ENCODE measurements around the gene RCAN2.
"Not testable (repeated sequence)": the region's sequence is repeated elsewhere in the genome, so short reads cannot be mapped to it uniquely, and the experiment has no call there.

RCAN2 gene

DNA sequence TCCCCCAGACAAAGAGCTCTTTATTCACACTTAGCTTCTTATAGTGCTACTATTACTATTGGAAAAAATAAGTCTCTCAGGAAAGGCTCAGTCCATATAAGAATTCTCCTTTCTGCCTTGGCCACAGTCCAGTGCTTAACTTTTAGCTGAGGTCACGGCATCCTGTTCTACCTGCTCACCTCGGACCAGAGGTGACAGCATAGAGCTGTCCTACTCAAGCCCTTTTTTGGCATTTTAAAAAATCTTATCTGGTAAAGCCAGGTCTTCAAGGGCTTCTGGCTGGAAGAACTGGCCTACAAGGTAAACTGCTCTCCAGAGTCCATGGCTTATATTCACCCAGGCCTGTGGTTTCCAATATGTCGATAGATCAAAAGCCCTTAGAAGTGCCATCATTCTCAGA lies 109.7 kb downstream of the RCAN2 start:
- DNase-seq: no peak

DNA sequence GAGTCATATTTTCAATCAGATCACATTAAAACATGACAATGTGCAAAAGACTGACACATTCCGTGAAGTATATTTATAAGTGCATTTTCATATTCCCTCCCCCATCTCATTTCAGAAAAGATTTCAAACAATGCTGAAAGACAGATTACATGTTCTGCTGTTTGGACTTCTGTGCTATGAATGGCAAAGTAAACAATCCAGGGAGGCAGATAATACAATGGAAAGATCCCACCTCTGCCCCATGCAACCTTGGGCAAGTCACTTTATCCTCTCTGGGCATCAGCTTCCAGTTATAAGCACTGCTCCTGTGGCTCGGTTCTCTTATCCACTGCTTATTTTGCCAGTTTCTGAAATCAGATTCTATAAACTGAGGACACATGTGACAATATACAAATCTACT lies 110.2 kb downstream of the RCAN2 start:
- DNase-seq: no peak

DNA sequence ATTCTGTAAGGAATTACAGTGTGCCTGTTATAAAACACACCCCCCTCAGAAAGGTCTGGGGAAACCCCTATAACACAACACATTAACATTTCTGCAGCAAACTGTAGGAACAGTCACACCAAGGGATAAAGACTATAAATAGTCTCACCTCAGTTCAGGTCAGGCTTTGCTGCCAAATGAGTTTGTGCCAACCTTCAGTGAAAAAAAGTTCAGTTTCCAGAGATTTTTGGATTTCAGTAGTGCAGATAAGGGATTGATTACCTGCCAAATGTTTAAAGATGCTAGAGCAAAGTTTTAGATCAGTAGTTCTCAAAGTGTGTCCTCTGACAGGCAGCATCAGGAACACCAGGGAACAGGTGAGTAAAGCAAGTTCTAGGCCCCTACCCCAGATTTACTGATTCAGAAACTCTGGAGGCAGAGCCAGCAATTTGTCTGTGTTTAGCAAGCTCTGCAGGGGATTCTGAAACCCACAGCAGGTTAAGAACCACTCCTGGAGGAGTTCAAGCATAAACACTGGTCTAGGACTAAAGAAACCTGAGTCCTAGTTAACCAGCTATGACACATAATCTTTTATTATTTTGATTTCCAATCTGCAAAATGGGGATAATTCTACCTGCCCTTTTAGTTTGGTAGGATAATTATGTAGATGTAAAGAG lies 111.0 kb downstream of the RCAN2 start:
- DNase-seq: no peak

DNA sequence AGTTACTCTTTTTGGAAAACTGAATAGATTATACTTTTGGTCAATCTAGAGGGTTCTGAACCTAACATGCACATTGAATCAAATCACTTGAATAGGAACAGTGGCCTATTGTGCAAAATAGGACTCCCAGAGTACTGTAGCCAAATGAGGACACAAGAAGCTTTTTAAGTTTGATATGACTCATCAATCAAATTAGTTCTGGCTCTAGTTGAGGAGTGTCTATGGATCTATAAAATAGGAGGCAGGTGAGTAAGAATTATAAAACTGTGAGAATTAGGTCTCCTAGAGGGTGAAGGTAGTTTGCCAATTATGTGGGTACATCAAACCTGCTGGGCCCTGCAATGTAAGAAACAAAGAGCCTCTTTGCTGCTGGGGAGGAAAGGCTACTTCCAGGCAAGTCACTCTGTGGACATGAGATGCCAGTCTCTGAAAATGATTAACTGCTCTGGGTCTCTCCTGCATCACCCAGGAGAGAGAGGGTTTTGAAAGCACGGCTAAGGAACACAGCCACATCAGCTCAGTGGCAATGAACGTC lies 112.3 kb downstream of the RCAN2 start:
- no peak for DNase-seq

DNA sequence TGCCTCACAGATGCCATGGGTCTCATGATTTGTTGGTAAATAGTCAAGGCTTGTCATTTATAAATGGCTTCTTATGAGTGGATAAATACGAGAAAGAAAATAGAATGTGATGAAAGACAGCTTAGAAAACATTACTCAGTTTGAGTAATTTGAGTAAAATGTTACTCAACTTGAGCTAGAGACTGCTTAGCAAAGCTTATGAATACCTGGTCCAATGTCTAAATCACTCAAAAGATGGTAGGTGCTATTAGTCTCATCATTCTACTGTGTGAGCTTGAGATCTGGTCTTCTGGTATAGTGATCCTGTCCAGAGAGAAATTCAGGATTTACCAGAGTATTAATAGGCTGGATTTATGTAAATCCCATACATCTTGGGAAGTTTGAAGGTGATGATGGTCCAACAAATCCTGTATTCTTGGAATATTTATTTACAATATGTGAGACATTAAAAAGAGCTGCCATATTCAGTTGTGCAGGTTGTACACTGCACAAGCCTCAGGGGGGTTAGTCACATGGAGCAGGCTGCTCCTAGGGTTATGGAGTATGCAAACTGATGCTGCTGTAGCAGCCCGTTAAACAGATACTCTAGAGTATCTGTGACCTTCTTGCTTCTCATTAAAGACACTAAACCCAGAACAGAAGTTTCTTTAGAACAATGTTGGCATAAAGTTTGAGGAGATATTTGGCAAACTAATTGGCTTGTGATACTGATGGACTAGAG lies 112.9 kb downstream of the RCAN2 start:
- no peak for DNase-seq

DNA sequence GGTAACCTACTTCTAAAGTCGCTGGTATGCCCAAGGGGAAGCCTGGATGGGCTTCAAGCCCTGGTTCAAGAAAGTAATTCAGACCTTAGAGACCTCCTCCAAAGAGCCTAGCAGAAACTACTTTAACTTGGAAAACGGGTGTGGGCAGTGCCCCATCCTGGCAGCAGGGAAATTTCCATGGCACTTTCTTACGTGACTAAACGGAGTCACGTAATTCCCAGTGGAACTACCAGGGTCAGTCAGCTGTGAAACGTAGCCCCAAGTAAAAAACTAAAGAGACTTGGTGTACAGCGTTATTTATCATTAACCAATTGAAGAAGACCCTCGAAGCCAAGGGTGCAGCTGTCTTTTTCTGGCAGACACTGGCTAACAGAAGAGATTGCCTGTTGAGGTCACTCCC lies 114.0 kb downstream of the RCAN2 start:
- DNase-seq: no peak

DNA sequence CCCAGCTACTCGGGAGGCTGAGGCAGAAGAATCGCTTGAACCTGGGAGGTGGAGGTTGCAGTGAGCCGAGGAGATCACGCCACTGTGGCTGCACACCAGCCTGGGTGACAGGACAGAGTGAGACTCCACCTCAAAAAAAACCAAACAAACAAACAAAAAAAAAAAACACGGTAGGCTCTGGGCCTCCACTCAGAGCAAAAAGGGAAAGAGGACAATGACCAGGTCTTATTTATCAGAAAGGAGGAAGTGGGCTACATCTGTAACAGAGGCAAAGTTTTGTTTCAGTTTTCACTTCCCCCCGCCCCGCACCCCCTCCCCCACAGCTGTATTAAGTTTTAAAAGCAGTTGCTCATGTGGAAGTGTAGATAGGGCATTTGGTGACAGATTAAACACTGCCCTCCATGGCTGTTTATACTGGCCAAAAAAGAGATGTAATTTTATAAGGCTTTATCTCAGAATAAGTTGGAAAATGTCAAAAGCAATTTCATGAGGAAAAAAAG lies 114.6 kb downstream of the RCAN2 start:
- DNase-seq: no peak

DNA sequence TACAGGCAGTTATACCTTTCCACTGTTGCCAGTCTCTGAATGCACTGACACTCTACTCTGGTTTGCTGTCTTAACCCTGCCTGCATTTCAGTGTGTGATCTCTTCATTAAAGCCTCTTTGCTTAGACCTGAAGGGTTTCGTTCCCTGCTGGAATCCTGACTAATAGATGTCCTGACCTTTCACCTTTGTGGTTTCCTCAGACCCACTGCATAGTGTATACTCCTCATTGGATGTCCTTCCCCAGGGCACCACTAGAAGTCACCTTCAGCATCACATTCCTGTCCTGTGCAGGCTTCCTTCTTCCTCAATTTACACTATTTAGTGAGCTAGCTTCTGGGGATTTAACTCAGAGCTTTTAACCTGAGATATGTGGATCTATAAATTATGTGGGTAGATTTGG lies 120.6 kb downstream of the RCAN2 start:
- no peak for DNase-seq

DNA sequence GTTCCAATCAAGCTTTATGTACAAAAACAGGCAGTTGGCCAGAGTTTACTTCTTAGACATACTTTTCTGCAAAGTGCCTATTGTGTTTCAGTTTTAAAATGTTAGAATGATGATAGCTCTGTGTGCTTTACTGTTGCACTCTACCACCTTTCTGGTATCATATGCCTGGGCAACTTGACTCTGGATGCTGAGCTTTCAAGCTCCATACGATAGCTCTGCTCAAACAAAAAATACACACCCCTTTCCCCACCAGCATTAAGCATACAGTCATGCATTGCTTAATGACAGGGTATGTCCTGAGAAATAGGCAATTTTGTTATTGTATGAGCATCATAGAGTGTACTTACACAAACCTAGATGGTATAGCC lies 123.1 kb downstream of the RCAN2 start:
- no peak for DNase-seq

DNA sequence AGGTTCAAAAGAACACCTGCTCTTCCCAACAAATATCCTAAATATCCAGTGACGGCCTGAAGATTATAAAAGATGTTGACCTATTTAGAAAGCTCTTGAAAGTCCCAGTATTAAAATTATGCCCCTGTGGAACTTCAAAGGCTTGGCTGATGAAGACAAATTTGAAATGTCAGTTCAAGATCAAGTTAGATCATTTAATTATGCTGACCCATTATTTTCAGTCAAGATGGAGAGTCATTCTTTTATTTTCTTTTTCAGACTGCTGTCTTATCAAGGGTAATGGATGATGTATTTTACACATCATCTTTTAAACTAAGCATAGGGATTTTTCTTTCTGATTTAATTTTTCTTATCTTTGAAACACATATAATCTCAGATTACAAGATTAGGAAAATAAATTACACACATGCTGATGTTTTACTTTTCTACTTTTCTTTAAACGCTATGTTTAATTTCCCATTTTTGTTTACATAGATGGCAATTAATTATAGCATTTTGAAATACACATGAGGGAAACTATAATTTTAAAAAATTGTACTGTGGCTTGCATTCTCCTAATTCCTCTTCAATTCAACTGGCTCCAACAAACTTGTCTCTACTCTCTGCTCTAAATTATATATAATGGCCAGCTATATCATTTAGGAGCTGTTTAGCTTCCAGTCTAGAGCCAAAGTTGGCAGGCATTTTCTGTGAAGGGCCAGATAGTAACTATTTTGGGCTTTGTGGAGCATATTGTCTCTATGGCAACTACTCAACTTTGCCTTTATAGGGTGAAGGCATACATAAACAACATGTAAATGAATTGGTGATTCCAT lies 123.7 kb downstream of the RCAN2 start:
- DNase-seq: no peak

DNA sequence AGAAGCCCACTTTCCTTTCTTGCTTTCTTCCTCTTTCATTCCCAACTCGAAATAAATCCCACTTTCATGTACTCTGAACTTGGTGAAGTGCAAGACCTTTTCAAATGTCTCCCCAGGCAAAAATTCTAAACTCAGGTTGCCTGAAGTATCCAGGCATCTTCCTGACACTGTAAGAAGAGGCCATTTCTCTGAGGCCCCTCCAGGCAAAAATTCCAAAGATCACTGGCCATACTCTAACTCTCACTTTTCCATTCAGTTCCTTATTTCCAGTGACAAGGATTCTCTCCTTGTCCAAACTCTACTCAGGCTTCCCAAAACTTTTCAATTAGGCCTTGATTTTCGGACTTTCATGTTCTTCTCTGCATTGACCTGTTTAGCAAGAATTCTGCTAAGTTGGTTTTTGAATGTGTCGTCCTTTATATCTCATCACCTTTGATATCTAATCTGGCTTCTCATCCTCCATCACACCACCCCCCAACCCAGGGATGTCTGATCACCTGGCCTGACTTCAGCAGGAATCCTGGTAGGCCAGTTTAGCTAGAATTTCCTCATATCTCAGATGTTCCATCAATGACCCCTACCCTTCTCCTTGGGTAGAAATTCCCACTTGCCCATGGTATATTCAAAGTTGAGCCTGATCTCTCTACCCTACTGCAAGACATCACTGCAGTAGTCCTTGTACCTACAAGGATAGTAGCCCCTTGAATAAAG lies 124.9 kb downstream of the RCAN2 start:
- DNase-seq: no peak

DNA sequence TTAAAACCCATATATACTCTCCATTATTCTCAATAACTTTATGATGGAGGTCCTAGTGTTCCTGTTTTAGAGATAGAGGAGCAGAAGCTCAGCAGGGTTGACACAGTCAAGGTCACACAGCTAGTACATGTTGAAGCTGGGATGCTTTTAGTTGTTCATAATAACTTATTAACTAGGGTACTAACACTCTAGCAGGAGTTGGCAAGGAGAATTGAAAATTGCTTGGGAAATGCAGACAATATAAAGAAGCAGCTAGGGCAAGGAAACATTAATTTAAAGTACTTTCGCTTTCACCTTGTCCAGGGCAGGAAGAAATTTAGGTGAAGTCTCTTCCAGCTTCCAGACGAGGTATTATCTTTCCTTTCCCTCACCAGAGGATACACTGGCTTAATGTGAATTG lies 133.7 kb downstream of the RCAN2 start:
- no peak for DNase-seq

DNA sequence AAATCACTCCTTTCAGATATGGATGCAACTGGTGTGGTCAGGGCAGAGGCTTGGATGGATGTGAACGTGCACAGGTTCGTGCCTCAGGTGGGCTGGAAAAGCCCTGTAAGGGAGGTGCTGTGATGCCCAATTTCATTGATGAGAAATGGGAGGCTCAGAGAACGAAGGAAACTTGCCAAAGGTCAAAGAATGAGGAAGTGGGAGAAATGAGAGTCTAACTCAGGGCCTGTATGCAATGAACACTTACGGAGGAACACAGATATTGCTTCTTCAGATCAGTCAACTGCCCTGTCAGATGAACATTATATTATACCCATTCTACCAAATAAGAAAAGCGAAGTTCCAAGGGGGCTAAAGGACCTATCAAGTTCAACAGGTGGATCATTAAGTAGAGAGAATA lies 134.7 kb downstream of the RCAN2 start:
- no peak for DNase-seq

DNA sequence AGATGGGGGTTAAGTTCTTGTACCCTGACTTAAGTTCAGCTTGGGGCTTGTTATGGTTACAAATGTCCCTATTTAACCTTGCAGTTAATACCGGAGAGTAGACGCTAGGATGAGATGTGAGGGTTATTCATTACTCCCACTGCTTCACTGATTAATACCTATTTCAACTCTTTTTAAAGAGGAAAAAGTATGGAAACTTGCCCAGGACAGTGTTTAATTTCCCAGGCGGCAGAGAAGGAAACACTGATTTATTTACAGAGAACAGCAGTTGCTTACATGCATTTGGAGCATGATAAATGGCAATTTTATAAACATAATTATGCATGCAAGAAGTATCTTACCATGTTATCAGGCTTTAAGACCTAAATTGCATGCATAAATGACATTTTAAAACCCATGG lies 137.7 kb downstream of the RCAN2 start:
- DNase-seq: no peak

DNA sequence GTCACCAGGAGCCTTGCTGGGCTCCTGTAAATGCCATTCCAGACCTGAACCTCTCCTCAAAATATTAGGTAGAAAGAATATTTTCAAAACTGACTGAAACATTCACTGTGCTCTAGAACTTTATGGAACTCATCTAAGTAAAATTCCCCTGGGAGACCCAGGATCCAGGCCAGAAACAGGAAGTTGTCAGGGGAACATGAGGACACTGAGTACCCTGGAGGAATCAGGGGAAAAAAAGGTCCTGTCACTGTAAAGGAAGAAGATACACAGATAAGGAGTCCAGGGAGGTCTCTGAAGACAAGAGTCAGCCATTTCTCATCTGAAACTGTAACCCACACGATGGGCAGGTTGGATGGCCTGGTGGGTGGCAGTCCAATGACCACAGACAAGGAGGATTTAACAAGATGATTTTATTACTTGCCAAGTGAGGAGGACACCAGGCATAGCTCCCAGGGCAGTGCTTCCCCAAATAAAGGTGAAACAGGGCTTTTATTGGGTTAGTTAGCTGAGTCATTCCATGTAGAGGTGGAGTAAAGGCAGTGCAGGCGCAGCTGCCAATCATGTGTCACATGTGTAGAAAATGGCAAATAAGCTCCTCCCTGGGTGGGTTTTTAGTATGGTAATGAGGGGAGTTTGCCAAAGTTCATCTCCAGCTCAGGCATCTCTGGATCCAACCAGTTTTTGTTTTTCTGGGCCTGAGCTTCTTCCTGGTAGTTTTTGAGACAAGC lies 138.5 kb downstream of the RCAN2 start:
- DNase-seq: no peak

DNA sequence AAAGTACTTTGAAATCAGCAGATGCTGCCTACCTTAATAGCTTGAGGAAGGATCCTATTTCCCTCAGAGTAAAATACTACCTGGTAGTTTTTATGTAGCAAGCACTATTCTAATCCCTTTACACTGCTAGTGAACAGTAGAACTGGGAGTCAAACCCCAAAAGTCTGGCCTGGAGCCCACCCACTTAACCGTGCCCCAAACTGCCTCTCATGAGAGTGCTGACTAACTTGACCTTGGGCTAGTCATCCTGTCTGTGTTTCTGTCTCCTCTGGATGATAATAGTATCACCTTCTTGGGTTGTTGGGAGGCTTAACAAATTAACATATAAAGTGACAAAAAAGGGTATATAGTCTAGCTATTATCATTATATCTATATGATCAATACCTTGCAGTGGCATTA lies 140.5 kb downstream of the RCAN2 start:
- DNase-seq: no peak

DNA sequence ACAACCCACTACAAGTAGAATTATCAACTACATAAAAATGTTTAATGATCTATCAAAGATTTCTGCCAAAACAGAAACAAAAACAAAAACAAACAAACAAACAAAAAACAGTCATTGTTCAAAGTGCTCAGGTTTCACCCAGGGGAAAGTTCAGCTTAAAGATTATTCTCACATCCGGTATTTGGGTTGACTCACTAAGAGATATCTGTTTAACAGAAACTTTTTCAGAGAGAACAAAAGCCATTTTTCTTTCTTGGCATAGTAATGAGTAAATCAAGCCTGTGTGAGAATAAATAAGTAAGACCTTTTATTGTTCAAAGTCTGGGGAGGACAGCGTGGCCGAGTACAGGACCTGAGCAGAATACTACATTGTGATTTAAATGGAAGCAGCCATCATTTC lies 143.6 kb downstream of the RCAN2 start:
- no peak for DNase-seq

DNA sequence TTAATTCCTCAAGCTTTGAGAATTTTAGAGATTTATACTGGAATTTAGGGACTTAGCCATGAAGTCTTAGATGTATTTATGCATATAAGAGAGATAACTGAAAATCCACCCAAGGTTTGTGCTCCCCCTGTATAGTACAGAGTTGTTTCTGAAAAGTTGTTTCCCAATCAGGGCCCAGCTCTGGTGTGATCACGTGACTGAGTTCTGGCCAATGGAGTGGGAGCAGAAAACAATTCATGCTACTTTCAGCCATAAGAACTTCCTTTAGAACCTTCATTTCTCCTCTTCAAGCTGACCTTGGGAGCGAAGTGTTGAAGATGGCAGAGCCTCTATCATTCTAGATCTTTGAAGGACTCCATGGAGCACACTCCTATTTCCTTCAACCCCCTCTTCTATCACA lies 151.0 kb downstream of the RCAN2 start:
- DNase-seq: no peak

DNA sequence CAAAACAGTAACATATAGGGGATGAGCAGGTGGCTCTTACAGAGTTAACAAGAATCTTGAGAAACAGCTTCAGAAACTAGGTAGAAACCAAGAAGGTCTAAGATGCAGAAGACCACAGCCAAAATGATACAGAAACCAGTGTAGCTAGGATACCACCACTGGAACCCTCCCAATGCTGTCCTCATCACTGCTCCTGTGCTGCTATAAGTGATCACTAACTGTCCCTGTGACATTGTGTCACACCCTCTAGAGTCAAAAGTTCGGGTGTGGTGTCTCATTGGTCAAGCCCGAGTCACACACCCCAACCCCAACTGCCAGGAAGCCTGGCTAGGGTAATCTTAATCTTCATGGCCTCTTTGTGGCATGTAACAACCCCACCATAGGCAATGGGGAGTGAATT lies 153.1 kb downstream of the RCAN2 start:
- no peak for DNase-seq

DNA sequence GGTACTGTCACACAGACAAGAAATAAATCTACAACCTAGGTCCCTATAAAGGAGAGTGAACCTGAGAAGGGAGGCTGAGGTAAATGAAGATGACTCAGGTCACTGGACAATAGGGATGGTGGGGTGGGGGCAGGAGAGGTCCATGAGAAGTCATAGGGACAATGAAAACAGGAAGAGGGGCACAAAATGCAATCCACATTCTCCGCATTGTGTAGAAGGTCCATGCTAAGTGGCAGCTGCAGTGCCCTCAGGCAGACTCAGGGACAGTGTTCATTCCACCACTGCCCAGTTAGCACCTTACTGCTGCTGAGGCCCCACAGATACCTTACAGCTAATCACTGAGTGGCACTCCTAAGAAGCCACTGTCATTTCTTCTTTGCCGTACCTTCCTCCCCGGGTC lies 156.8 kb downstream of the RCAN2 start:
- no peak for DNase-seq

DNA sequence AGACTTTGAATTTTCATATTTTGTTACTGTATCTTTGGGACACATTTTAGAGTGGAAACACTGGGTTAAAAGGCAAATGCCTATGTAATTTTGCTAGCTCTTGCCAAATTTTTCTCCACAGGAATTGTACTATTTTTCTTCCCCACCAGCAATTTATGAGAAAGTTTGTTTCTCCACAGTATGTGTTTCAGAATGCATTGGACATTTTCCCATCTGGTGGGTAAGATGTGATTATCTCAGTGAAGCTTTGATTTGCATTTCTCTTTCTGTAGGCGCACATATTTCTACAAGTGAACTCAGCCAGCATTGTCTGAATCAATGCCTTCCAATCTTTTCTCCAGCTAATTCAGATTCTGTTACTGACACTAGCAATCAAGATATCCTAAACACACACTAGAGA lies 157.8 kb downstream of the RCAN2 start:
- DNase-seq: no peak

DNA sequence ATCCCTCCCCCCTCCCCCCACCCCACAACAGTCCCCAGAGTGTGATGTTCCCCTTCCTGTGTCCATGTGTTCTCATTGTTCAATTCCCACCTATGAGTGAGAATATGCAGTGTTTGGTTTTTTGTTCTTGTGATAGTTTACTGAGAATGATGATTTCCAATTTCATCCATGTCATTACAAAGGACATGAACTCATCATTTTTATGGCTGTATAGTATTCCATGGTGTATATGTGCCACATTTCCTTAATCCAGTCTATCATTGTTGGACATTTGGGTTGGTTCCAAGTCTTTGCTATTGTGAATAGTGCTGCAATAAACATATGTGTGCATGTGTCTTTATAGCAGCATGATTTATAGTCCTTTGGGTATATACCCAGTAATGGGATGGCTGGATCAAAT lies 158.8 kb downstream of the RCAN2 start:
- not testable (repeated sequence) for DNase-seq

All from right forelimb (tissue), 1 donor.